Stimulated activated naive CD8-positive, alpha-beta T cell treated with anti-CD3 and anti-CD28 coated beads, Interleukin-15, Interleukin-2, amounts not matched to agents 100 ng/mL and 50 ng/mL, for 24 hours (primary cell): Measurements from ENCODE around the gene ATOX1.
"Not testable (repeated sequence)": the region's sequence is repeated elsewhere in the genome, so short reads cannot be mapped to it uniquely, and the experiment has no call there.

Source experiments
- H3K27ac Mint-ChIP-seq: one replicate; pipeline ENCODE4 v1.8.0; 2021; ENCODE audit warnings: mild to moderate bottlenecking, mixed read lengths
- H3K27me3 Mint-ChIP-seq: one replicate; pipeline ENCODE4 v1.8.0; 2021; ENCODE audit warnings: mixed read lengths
- H3K36me3 Mint-ChIP-seq: one replicate; pipeline ENCODE4 v1.8.0; 2021; ENCODE audit warnings: low read depth, mixed read lengths
- H3K4me1 Mint-ChIP-seq: one replicate; pipeline ENCODE4 v1.8.0; 2021; ENCODE audit warnings: low read depth, mixed read lengths
- H3K4me3 Mint-ChIP-seq: one replicate; pipeline ENCODE4 v1.8.0; 2021; ENCODE audit warnings: mild to moderate bottlenecking, mixed read lengths
- H3K9me3 Mint-ChIP-seq: one replicate; pipeline ENCODE4 v1.8.0; 2021; ENCODE audit warnings: mixed read lengths

Gene ATOX1

GRCh38 chr5:151758430-151759241 lies at the start of gene ATOX1:
Gene ATOX1 (minus strand): TSS chr5:151758631. CDS start chr5:151758551, 80 bp downstream.
- peaks cover 41% of the 10 kb centered on the region for H3K4me1 Mint-ChIP-seq
- H3K27ac Mint-ChIP-seq, result peak within 1 kb of the TSS; percentile 89
- H3K4me3 Mint-ChIP-seq, result peak within 1 kb of the TSS; percentile 86
- H3K9me3 Mint-ChIP-seq, result no peaks in the 10 kb centered on the region
- H3K36me3 Mint-ChIP-seq, result peaks cover 16% of the 10 kb centered on the region
- no peaks in the 10 kb centered on the region for H3K27me3 Mint-ChIP-seq

GRCh38 chr5:151805414-151806223 lies 47.2 kb upstream of the ATOX1 start:
- Mint-ChIP-seq H3K9me3 (no peaks in the 10 kb centered on the region), H3K4me3 (peak overlapping the region; percentile 27), H3K36me3 (peaks cover 88% of the 10 kb centered on the region), H3K4me1 (peaks cover 58% of the 10 kb centered on the region), H3K27me3 (no peaks in the 10 kb centered on the region), H3K27ac (peak overlapping the region; percentile 65)

GRCh38 chr5:151800532-151800931 lies 42.1 kb upstream of the ATOX1 start:
- H3K4me3 Mint-ChIP-seq, result no peak overlapping the region
- H3K27me3 Mint-ChIP-seq, result no peaks in the 10 kb centered on the region
- no peaks in the 10 kb centered on the region for H3K9me3 Mint-ChIP-seq
- peaks cover 87% of the 10 kb centered on the region for H3K36me3 Mint-ChIP-seq
- peak overlapping the region; percentile 77 for H3K27ac Mint-ChIP-seq
- peaks cover 60% of the 10 kb centered on the region for H3K4me1 Mint-ChIP-seq

GRCh38 chr5:151799407-151799806 lies 41.0 kb upstream of the ATOX1 start:
- Mint-ChIP-seq H3K36me3 (peaks cover 86% of the 10 kb centered on the region), H3K27ac (peak overlapping the region; percentile 62), H3K4me1 (peaks cover 49% of the 10 kb centered on the region), H3K4me3 (no peak overlapping the region), H3K27me3 (no peaks in the 10 kb centered on the region), H3K9me3 (no peaks in the 10 kb centered on the region)

GRCh38 chr5:151798674-151799073 lies 40.2 kb upstream of the ATOX1 start:
- H3K27ac Mint-ChIP-seq, result peak overlapping the region; percentile 33

GRCh38 chr5:151795426-151795825 lies 37.0 kb upstream of the ATOX1 start:
- Mint-ChIP-seq H3K27me3 (no peaks in the 10 kb centered on the region), H3K9me3 (no peaks in the 10 kb centered on the region), H3K27ac (no peak overlapping the region), H3K4me3 (no peak overlapping the region), H3K36me3 (peaks cover 94% of the 10 kb centered on the region), H3K4me1 (peaks cover 32% of the 10 kb centered on the region)

More at GRCh38 chr5:151798674-151799073, 40.2 kb upstream of the ATOX1 start:
- no peaks in the 10 kb centered on the region for H3K27me3 Mint-ChIP-seq
- no peaks in the 10 kb centered on the region for H3K9me3 Mint-ChIP-seq
- peaks cover 42% of the 10 kb centered on the region for H3K4me1 Mint-ChIP-seq
- H3K4me3 Mint-ChIP-seq, result no peak overlapping the region
- H3K36me3 Mint-ChIP-seq, result peaks cover 86% of the 10 kb centered on the region

- Mint-ChIP-seq H3K27me3 (no peaks in the 10 kb centered on the region), H3K27ac (no peak overlapping the region), H3K36me3 (peaks cover 91% of the 10 kb centered on the region), H3K4me1 (peaks cover 15% of the 10 kb centered on the region), H3K4me3 (no peak overlapping the region), H3K9me3 (no peaks in the 10 kb centered on the region)
These were observed 34.9 kb upstream of the ATOX1 start for GRCh38 chr5:151793358-151793757.

- Mint-ChIP-seq H3K4me3 (no peak overlapping the region), H3K4me1 (peaks cover 40% of the 10 kb centered on the region), H3K36me3 (peaks cover 73% of the 10 kb centered on the region), H3K27ac (no peak overlapping the region), H3K27me3 (no peaks in the 10 kb centered on the region), H3K9me3 (no peaks in the 10 kb centered on the region)
These were observed 29.4 kb upstream of the ATOX1 start for GRCh38 chr5:151787817-151788216.

- Mint-ChIP-seq H3K4me3 (no peak overlapping the region), H3K4me1 (peaks cover 52% of the 10 kb centered on the region), H3K9me3 (no peaks in the 10 kb centered on the region), H3K36me3 (peaks cover 66% of the 10 kb centered on the region), H3K27me3 (no peaks in the 10 kb centered on the region), H3K27ac (peak overlapping the region; percentile 26)
These were observed 28.0 kb upstream of the ATOX1 start for GRCh38 chr5:151786468-151786867.

GRCh38 chr5:151784141-151784540 lies 25.7 kb upstream of the ATOX1 start:
- Mint-ChIP-seq H3K36me3 (peaks cover 56% of the 10 kb centered on the region), H3K4me1 (peaks cover 73% of the 10 kb centered on the region), H3K27me3 (no peaks in the 10 kb centered on the region), H3K4me3 (no peak overlapping the region), H3K9me3 (no peaks in the 10 kb centered on the region), H3K27ac (peak overlapping the region; percentile 52)

- H3K36me3 Mint-ChIP-seq, result peaks cover 57% of the 10 kb centered on the region
- not testable (repeated sequence) for H3K9me3 Mint-ChIP-seq, H3K27me3 Mint-ChIP-seq, H3K4me3 Mint-ChIP-seq
- H3K4me1 Mint-ChIP-seq, result peaks cover 76% of the 10 kb centered on the region
- H3K27ac Mint-ChIP-seq, result peak overlapping the region; percentile 55
These were observed 25.2 kb upstream of the ATOX1 start for GRCh38 chr5:151783664-151784063.

- peak overlapping the region; percentile 62 for H3K27ac Mint-ChIP-seq
These were observed 22.8 kb upstream of the ATOX1 start for GRCh38 chr5:151781201-151781600.

GRCh38 chr5:151780348-151780747 lies 21.9 kb upstream of the ATOX1 start:
- peaks cover 91% of the 10 kb centered on the region for H3K4me1 Mint-ChIP-seq
- H3K27me3 Mint-ChIP-seq, result no peaks in the 10 kb centered on the region
- H3K4me3 Mint-ChIP-seq, result peak overlapping the region; percentile 25
- H3K27ac Mint-ChIP-seq, result no peak overlapping the region
- peaks cover 58% of the 10 kb centered on the region for H3K36me3 Mint-ChIP-seq
- H3K9me3 Mint-ChIP-seq, result no peaks in the 10 kb centered on the region

More at GRCh38 chr5:151781201-151781600, 22.8 kb upstream of the ATOX1 start:
- no peak overlapping the region for H3K4me3 Mint-ChIP-seq
- H3K36me3 Mint-ChIP-seq, result peaks cover 59% of the 10 kb centered on the region
- H3K27me3 Mint-ChIP-seq, result no peaks in the 10 kb centered on the region
- H3K4me1 Mint-ChIP-seq, result peaks cover 91% of the 10 kb centered on the region
- no peaks in the 10 kb centered on the region for H3K9me3 Mint-ChIP-seq

GRCh38 chr5:151779531-151780125 lies 21.2 kb upstream of the ATOX1 start:
- Mint-ChIP-seq H3K36me3 (peaks cover 60% of the 10 kb centered on the region), H3K27me3 (no peaks in the 10 kb centered on the region), H3K4me3 (no peak overlapping the region), H3K27ac (peak overlapping the region; percentile 21), H3K9me3 (no peaks in the 10 kb centered on the region), H3K4me1 (peaks cover 93% of the 10 kb centered on the region)
